Ishikawa (cell line): ENCODE results near the gene NRCAM.

Experiments
- CEBPB ChIP-seq: IDR thresholded peaks from 2 replicates; pipeline ENCODE4 v1.6.1; 2012
- CREB1 ChIP-seq: IDR thresholded peaks from 2 replicates; pipeline ENCODE4 v1.6.1; 2012; ENCODE audit warnings: low read depth
- EGR1 ChIP-seq: IDR thresholded peaks from 2 replicates; pipeline ENCODE4 v1.6.1; 2012
- EP300 ChIP-seq: IDR thresholded peaks from 2 replicates; pipeline ENCODE4 v1.6.1; 2012; ENCODE audit warnings: borderline replicate concordance
- FOXM1 ChIP-seq: IDR thresholded peaks from 2 replicates; pipeline ENCODE4 v1.6.1; 2012; ENCODE audit warnings: low read depth, borderline replicate concordance
- NFIC ChIP-seq: IDR thresholded peaks from 2 replicates; pipeline ENCODE4 v1.6.1; 2012
- RAD21 ChIP-seq: IDR thresholded peaks from 2 replicates; pipeline ENCODE4 v1.6.1; 2012; ENCODE audit warnings: low read depth
- TAF1 ChIP-seq: IDR thresholded peaks from 2 replicates; pipeline ENCODE4 v1.6.1; 2012; ENCODE audit warnings: low read depth, mild to moderate bottlenecking
- TCF12 ChIP-seq: IDR thresholded peaks from 2 replicates; pipeline ENCODE4 v1.6.1; 2012; ENCODE audit warnings: low read depth
- TEAD4 ChIP-seq: IDR thresholded peaks from 2 replicates; pipeline ENCODE4 v1.6.1; 2012
- YY1 ChIP-seq: IDR thresholded peaks from 2 replicates; pipeline ENCODE4 v1.6.1; 2012; ENCODE audit warnings: low read depth
- ZBTB7A ChIP-seq: IDR thresholded peaks from 2 replicates; pipeline ENCODE4 v1.6.1; 2012; ENCODE audit warnings: low read depth
- TF ChIP-seq, protein P1 (sequence below): IDR thresholded peaks from 2 replicates; pipeline ENCODE4 v1.6.1; 2012
- TF ChIP-seq, protein P2 (sequence below): IDR thresholded peaks from 2 replicates; pipeline ENCODE4 v1.6.1; 2012
- TF ChIP-seq, protein P3 (sequence below): IDR thresholded peaks from 2 replicates; pipeline ENCODE4 v1.6.1; 2012; ENCODE audit warnings: low read depth, mild to moderate bottlenecking

NRCAM gene

DNA sequence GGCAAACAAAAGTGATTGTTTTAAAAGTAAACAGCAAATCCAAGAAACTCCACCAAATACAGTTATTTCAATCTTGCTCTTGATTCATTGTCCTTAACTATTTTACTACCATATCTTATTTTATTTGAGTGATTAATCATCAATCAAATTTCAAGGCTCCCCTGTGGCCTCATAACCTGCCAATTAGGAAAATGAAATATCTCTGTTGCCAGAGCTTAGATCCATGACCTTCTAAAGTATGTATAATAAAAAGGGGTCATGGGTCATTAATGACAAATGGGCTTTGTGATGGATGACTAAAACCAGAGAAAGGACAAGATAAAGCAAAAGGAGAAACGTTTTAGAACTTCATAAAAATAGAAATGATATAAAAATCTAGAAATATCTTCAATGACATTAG is 28.5 kb downstream of the NRCAM start:
- no peak for TF ChIP-seq ZBTB7A
- TF ChIP-seq RAD21: no peak
- TF ChIP-seq YY1: no peak
- TF ChIP-seq, protein P1, sequence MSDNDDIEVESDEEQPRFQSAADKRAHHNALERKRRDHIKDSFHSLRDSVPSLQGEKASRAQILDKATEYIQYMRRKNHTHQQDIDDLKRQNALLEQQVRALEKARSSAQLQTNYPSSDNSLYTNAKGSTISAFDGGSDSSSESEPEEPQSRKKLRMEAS: no peak
- TF ChIP-seq TCF12: no peak
- no peak for TF ChIP-seq TEAD4
- no peak for TF ChIP-seq FOXM1
- TF ChIP-seq TAF1: no peak
- no peak for TF ChIP-seq CREB1
- no peak for TF ChIP-seq CEBPB
- no peak for TF ChIP-seq EP300
- TF ChIP-seq, protein P2, sequence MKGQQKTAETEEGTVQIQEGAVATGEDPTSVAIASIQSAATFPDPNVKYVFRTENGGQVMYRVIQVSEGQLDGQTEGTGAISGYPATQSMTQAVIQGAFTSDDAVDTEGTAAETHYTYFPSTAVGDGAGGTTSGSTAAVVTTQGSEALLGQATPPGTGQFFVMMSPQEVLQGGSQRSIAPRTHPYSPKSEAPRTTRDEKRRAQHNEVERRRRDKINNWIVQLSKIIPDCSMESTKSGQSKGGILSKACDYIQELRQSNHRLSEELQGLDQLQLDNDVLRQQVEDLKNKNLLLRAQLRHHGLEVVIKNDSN: no peak
- TF ChIP-seq NFIC: no peak

DNA sequence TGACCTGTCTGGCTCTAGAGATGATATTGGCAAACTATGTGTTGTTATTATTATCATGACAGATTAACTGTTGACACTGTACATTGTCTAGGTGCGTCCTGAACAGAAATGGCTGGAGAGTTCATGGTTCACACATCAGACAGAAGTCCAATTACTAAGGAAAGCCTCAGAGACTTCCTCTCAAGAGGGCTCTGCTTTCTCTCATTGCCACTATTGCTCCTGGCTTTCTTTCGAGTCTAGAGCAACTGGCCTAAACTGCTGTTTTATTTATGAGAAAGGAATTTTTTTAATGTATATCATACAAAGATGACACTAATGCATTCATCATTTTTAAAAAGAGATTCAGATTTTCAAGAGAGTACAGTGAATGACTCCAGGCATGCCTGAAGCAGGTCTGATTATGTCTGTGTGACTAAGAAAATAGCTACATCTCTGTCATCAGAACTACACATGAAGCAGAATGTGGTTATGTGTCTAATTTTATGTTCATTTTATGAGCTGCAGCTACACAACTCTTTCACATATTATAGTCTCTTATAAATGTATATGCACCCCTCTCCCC is 30.4 kb downstream of the NRCAM start:
- TF ChIP-seq CEBPB: no peak
- TF ChIP-seq TAF1: no peak
- TF ChIP-seq, protein P3, sequence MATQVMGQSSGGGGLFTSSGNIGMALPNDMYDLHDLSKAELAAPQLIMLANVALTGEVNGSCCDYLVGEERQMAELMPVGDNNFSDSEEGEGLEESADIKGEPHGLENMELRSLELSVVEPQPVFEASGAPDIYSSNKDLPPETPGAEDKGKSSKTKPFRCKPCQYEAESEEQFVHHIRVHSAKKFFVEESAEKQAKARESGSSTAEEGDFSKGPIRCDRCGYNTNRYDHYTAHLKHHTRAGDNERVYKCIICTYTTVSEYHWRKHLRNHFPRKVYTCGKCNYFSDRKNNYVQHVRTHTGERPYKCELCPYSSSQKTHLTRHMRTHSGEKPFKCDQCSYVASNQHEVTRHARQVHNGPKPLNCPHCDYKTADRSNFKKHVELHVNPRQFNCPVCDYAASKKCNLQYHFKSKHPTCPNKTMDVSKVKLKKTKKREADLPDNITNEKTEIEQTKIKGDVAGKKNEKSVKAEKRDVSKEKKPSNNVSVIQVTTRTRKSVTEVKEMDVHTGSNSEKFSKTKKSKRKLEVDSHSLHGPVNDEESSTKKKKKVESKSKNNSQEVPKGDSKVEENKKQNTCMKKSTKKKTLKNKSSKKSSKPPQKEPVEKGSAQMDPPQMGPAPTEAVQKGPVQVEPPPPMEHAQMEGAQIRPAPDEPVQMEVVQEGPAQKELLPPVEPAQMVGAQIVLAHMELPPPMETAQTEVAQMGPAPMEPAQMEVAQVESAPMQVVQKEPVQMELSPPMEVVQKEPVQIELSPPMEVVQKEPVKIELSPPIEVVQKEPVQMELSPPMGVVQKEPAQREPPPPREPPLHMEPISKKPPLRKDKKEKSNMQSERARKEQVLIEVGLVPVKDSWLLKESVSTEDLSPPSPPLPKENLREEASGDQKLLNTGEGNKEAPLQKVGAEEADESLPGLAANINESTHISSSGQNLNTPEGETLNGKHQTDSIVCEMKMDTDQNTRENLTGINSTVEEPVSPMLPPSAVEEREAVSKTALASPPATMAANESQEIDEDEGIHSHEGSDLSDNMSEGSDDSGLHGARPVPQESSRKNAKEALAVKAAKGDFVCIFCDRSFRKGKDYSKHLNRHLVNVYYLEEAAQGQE: no peak
- TF ChIP-seq EGR1: no peak
- no peak for TF ChIP-seq NFIC
- TF ChIP-seq EP300: no peak
- TF ChIP-seq FOXM1: no peak
- TF ChIP-seq TCF12: no peak
- TF ChIP-seq, protein P2: no peak

DNA sequence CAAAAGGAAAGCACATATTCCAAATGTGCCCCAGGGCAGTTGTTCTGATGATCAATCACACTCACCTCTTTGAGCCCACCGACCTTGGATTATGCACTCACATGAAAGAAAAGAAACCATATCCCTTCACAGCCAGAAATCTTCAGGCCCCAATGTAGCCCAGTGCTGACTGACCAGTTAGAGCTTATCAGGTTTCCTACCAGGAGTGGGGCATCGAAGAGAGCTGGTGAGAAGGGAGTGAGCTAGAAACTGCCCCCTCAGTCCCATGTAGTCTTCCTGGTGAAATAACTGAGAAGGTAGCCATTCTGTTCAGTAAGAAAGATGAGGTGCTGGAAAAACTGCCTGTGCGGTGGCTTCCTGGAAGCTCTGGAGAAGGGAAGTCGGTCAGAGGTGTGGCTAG is 32.2 kb downstream of the NRCAM start:
- TF ChIP-seq TAF1 (no peak), CREB1 (no peak), NFIC (no peak), CEBPB (no peak), ZBTB7A (no peak), TEAD4 (no peak), YY1 (no peak), EP300 (no peak), TCF12 (no peak), FOXM1 (no peak), EGR1 (no peak), RAD21 (no peak)
- TF ChIP-seq, protein P1: no peak
- TF ChIP-seq, protein P2: no peak
- TF ChIP-seq, protein P3: no peak

DNA sequence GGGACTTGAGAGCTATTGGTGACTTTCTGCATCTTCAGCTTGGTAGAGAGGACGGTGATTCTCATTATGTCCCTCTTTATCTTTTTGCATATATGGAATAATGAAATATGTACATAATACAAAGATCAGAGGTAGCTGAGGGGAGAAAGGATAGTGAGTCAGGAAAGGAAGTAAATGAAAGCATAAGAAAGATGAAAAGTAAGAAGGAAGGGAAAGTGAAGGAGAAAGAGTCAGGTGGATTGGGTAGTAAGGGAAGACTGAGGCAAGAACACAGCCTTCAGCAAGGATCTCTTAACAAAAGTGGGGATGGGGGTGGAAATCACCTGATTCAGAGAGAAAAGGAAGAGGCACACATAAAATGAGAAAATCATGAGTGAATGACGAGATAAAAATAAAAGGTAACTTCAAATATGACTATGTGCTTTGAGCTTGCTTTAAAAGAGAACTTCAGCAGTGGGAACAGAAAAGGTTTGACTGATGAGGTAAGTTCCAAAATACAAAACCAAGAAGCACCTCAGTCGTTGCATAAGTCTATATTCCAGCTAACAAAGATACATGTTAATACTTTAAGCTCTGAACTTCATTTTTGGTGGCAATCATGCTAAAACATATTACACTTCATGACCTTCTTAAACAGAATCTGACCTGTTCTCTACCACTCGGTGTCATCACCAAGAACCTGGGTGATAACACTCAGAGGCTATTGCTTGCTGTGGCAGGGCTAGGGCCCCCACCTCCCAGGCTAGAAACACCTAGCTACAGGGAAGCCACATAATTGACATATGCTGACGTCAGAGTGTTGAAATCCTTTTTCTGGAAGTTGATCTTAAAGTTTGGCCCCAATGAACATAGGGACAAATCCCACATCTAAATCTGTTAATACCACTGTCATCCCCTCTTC is 32.9 kb downstream of the NRCAM start:
- TF ChIP-seq, protein P3: no peak
- TF ChIP-seq RAD21 (no peak), TAF1 (no peak), TEAD4 (no peak), ZBTB7A (no peak), CEBPB (no peak), TCF12 (no peak), EGR1 (no peak), YY1 (no peak), NFIC (no peak), FOXM1 (no peak), CREB1 (no peak), EP300 (no peak)
- TF ChIP-seq, protein P1: no peak
- TF ChIP-seq, protein P2: no peak
